Measurements from ENCODE around the gene MRPS27.
"Not testable (repeated sequence)": the region's sequence is repeated elsewhere in the genome, so short reads cannot be mapped to it uniquely, and the experiment has no call there.

Gene MRPS27

DNA sequence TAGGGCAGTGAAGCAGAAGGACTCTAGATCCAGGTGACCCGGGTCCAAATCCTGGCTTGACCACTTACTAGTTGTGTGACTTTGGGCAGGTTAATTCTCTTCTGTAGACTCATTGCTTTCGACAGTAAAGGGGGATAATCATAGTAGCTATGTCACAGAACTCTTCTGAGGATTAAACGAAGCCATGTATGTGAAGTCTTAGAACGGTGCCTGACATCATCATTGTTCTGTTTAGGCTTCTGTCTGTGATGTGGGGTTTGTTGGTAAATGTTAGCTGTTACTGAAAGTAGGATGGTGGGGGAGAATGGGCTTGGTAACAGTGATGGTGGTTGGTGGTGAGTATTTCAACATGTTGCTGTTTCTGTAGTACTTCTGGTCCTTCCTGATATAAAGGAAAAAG lies 139.1 kb downstream of the MRPS27 start:
- DNase-seq (ENCODE audit: low read depth): no peak
- no peak overlapping the region for H3K4me3 ChIP-seq (ENCODE audit: control insufficient read depth, low read depth, low read length)
- no peak for TF ChIP-seq CTCF (conservative IDR thresholded peaks at IDR 0.05; ENCODE audit: control insufficient read depth, insufficient read depth, low read depth, low read length)

GRCh38 chr5:72179816-72180440 lies 140.1 kb downstream of the MRPS27 start:
- no peak for TF ChIP-seq CTCF (conservative IDR thresholded peaks at IDR 0.05; ENCODE audit: control insufficient read depth, insufficient read depth, low read depth, low read length)
- DNase-seq (ENCODE audit: low read depth): peak; percentile 28
- H3K4me3 ChIP-seq (ENCODE audit: control insufficient read depth, low read depth, low read length): peak overlapping the region; percentile 10

DNA sequence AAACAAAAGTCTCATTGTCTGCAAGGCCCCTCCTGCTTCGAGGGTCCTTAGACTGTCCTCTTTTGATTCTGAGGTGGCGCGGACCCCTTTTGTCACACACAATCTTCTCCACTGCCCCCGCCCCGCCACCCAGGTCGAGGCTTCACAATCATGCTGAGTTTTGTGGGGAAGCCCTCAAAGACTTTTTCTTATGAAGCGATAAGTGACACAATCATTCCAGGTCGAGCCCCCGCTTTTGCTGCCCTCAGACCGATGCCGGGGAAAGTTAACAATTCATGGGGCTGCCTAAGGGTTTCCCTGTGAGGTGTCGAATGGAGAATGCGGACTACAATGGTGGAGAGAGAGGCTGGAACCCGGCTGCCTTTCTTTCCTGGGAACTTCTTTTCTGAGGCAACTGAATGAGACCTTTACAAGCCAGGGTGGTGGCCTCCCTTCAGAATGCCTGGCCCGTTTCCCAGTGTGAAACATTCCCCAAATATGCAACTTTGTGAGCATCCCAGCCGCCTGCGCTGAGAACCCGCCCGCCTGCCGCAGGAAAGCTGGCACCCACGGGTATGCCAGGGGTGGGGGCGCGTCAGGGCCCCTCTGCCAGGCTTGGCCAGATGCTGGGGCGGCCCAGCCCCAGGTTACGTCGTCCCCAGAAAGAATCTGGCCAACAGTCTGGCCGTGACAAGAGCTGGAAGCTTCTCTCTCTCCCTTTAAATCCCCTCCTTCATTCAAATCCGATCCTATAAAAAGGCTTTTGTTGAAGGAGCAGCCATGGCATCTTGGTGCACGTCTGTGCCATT lies 140.8 kb downstream of the MRPS27 start:
- DNase-seq (ENCODE audit: low read depth): peak; percentile 89
- H3K4me3 ChIP-seq (ENCODE audit: control insufficient read depth, low read depth, low read length): peak overlapping the region; percentile 10
- TF ChIP-seq CTCF (conservative IDR thresholded peaks at IDR 0.05; ENCODE audit: control insufficient read depth, insufficient read depth, low read depth, low read length): no peak

GRCh38 chr5:72177538-72177937 lies 142.5 kb downstream of the MRPS27 start:
- DNase-seq (ENCODE audit: low read depth): no peak
- no peak overlapping the region for H3K4me3 ChIP-seq (ENCODE audit: control insufficient read depth, low read depth, low read length)
- TF ChIP-seq CTCF (conservative IDR thresholded peaks at IDR 0.05; ENCODE audit: control insufficient read depth, insufficient read depth, low read depth, low read length): no peak

- DNase-seq (ENCODE audit: low read depth): no peak
- TF ChIP-seq CTCF (conservative IDR thresholded peaks at IDR 0.05; ENCODE audit: control insufficient read depth, insufficient read depth, low read depth, low read length): no peak
- no peak overlapping the region for H3K4me3 ChIP-seq (ENCODE audit: control insufficient read depth, low read depth, low read length)
Measured at GRCh38 chr5:72172786-72173185, 147.3 kb downstream of the MRPS27 start.

DNA sequence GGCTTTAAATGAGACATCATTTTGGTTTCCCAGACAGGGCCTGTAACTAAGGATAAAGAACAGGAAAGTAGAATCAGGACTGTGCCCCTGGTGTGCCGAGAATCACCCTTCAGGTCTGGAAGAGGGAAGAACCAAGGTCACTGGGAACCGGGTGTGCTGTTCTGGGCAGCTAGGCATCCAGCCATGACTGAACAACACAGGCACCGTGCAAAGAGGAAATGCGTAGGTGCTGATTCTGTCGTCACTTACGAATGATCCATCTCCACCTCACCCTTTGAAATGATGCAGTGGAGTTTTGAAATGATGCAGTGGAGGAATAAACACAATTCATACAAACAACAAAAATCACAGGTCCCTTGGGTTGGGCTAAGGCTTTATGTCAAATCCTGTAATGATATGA lies 148.4 kb downstream of the MRPS27 start:
- peak; percentile 37 for DNase-seq (ENCODE audit: low read depth)
- H3K4me3 ChIP-seq (ENCODE audit: control insufficient read depth, low read depth, low read length): no peak overlapping the region
- TF ChIP-seq CTCF (conservative IDR thresholded peaks at IDR 0.05; ENCODE audit: control insufficient read depth, insufficient read depth, low read depth, low read length): no peak

GRCh38 chr5:72171181-72171580 lies 148.9 kb downstream of the MRPS27 start:
- not testable (repeated sequence) for DNase-seq (ENCODE audit: low read depth); H3K4me3 ChIP-seq (ENCODE audit: control insufficient read depth, low read depth, low read length)
